ENCODE data around the gene ADAD1. TPM values are rescaled to one million over a fixed set of nuclear protein-coding genes. Genes with fewer than 3 reads are reported as not detected.
A peak's percentile ranks its signal among the peaks of the same experiment; 100 is the strongest.
"Not testable (repeated sequence)": the region's sequence is repeated elsewhere in the genome, so short reads cannot be mapped to it uniquely, and the experiment has no call there.

Gene ADAD1
- total RNA-seq, 6 experiments from 2014 or later: not detected

DNA sequence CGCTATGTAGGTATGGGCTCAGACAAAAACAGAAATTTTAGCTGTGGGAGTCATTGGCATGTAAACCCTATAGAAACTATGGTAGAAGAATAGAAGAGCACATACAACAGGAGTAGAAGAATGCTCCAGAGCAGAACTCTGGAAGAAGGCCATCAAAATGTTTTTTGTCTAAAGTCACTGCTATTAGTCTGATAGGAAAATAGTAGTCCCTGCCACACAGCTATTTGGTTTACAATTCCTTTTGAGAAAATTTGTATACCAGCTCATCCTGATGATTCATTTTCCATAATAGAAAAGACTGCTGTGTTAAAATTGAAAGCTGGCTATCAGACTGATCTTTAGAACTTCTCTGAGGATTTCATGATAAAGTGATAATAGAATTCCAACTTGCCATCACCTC lies 32.8 kb upstream of the ADAD1 start:
- peaks cover 35% of the 10 kb centered on the region for H3K4me1 Mint-ChIP-seq (ENCODE audit: low read depth)
- H3K27me3 Mint-ChIP-seq (ENCODE audit: insufficient read depth): no peaks in the 10 kb centered on the region; the same call in 1 of the 2 replicates
- peaks cover 23% of the 10 kb centered on the region for H3K36me3 Mint-ChIP-seq (ENCODE audit: low read depth)
- H3K4me3 Mint-ChIP-seq: no peak overlapping the region
- TF ChIP-seq, protein P1, sequence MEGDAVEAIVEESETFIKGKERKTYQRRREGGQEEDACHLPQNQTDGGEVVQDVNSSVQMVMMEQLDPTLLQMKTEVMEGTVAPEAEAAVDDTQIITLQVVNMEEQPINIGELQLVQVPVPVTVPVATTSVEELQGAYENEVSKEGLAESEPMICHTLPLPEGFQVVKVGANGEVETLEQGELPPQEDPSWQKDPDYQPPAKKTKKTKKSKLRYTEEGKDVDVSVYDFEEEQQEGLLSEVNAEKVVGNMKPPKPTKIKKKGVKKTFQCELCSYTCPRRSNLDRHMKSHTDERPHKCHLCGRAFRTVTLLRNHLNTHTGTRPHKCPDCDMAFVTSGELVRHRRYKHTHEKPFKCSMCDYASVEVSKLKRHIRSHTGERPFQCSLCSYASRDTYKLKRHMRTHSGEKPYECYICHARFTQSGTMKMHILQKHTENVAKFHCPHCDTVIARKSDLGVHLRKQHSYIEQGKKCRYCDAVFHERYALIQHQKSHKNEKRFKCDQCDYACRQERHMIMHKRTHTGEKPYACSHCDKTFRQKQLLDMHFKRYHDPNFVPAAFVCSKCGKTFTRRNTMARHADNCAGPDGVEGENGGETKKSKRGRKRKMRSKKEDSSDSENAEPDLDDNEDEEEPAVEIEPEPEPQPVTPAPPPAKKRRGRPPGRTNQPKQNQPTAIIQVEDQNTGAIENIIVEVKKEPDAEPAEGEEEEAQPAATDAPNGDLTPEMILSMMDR (IDR thresholded peaks at IDR 0.05): no peak
- H3K9me3 Mint-ChIP-seq: no peaks in the 10 kb centered on the region
- peak; percentile 55 for DNase-seq
- peak overlapping the region; percentile 49; the same call in 1 of the 2 replicates for H3K27ac Mint-ChIP-seq

GRCh38 chr4:122346503-122346902 lies 32.3 kb upstream of the ADAD1 start:
- H3K4me3 Mint-ChIP-seq: no peak overlapping the region
- peaks cover 28% of the 10 kb centered on the region for H3K36me3 Mint-ChIP-seq (ENCODE audit: low read depth)
- H3K4me1 Mint-ChIP-seq (ENCODE audit: low read depth): peaks cover 32% of the 10 kb centered on the region
- no peak for DNase-seq
- TF ChIP-seq, protein P1 (IDR thresholded peaks at IDR 0.05): no peak
- H3K27me3 Mint-ChIP-seq (ENCODE audit: insufficient read depth): no peaks in the 10 kb centered on the region; the same call in 1 of the 2 replicates
- H3K27ac Mint-ChIP-seq: no peak overlapping the region
- H3K9me3 Mint-ChIP-seq: no peaks in the 10 kb centered on the region

DNA sequence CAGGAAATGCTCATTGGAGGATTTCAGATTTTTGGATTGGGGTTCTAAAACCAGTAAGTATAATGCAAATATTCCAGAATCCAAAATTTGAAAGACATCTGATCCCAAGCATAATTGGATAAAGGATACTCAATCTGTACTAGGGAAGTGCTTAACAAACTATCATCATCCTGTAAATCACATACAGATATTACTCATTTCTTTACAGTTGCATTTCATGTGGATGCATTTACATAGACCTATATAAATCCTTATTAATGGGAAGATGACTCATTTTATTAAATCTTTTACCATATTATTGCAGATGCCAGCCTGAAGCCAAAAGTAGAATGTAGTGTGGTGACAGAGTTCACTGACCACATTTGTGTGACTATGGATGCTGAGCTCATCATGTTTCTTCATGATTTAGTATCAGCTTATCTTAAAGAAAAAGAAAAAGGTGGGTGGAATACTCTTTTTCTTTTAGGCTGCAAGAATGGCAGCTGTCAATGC lies 22.4 kb upstream of the ADAD1 start:
- H3K4me3 Mint-ChIP-seq: no peak overlapping the region
- H3K36me3 Mint-ChIP-seq (ENCODE audit: low read depth): peaks cover 16% of the 10 kb centered on the region
- DNase-seq: no peak
- H3K27ac Mint-ChIP-seq: no peak overlapping the region
- no peaks in the 10 kb centered on the region for H3K9me3 Mint-ChIP-seq
- no peaks in the 10 kb centered on the region for H3K27me3 Mint-ChIP-seq (ENCODE audit: insufficient read depth)
- H3K4me1 Mint-ChIP-seq (ENCODE audit: low read depth): no peaks in the 10 kb centered on the region
- TF ChIP-seq, protein P1 (IDR thresholded peaks at IDR 0.05): no peak

DNA sequence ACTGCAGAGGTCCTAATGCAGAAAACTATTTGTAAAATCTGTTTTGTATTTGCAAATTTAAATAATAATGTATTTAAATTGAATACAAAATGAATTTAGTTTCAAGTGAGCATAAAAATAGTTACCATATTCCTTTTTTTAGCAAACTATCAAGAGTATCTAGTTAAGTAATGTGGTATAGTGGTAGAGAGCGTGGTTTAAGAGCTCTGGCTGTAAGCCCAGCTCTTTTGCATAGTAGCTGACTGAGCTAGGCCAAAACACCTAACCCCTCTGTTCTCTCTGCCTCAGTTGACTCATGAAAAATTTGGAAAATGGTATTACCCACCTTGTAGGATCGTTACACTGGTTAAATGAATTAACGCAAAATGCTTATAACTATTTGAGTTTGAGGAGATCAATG lies 18.1 kb upstream of the ADAD1 start:
- TF ChIP-seq, protein P1 (IDR thresholded peaks at IDR 0.05): no peak
- no peak for DNase-seq
- H3K27me3 Mint-ChIP-seq (ENCODE audit: insufficient read depth): no peaks in the 10 kb centered on the region
- peaks cover 12% of the 10 kb centered on the region; the same call in 1 of the 2 replicates for H3K36me3 Mint-ChIP-seq (ENCODE audit: low read depth)
- H3K4me3 Mint-ChIP-seq: no peak overlapping the region
- no peaks in the 10 kb centered on the region for H3K4me1 Mint-ChIP-seq (ENCODE audit: low read depth)
- H3K9me3 Mint-ChIP-seq: no peaks in the 10 kb centered on the region; the same call in 1 of the 2 replicates
- H3K27ac Mint-ChIP-seq: no peak overlapping the region

- no peak overlapping the region for H3K27ac Mint-ChIP-seq
- no peaks in the 10 kb centered on the region for H3K4me1 Mint-ChIP-seq (ENCODE audit: low read depth)
- DNase-seq: no peak
- H3K36me3 Mint-ChIP-seq (ENCODE audit: low read depth): 0 out of 2 replicates have a peak, but pooled peaks cover 6% of the 10 kb centered on the region
- TF ChIP-seq, protein P1 (IDR thresholded peaks at IDR 0.05): no peak
- H3K27me3 Mint-ChIP-seq (ENCODE audit: insufficient read depth): no peaks in the 10 kb centered on the region
- no peak overlapping the region for H3K4me3 Mint-ChIP-seq
- peaks cover 16% of the 10 kb centered on the region for H3K9me3 Mint-ChIP-seq
These were observed 14.0 kb upstream of the ADAD1 start for GRCh38 chr4:122364700-122365404.

DNA sequence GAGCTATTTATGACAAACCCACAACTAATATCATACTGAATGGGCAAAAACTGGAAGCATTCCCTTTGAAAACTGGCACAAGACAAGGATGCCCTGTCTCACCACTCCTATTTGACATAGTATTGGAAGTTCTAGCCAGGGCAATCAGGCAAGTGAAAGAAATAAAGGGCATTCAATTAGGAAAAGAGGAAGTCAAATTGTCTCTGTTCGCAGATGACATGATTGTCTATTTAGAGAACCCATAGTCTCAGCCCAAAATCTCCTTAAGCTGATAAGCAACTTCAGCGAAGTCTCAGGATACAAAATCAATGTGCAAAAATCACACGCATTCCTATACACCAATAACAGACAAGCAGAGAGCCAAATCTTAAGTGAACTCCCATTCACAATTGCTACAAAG lies 10.0 kb upstream of the ADAD1 start:
- not testable (repeated sequence) for H3K4me3 Mint-ChIP-seq; H3K27me3 Mint-ChIP-seq (ENCODE audit: insufficient read depth); H3K36me3 Mint-ChIP-seq (ENCODE audit: low read depth); H3K4me1 Mint-ChIP-seq (ENCODE audit: low read depth); DNase-seq; H3K27ac Mint-ChIP-seq
- peaks cover 16% of the 10 kb centered on the region for H3K9me3 Mint-ChIP-seq
